H1 (cell line): Measurements from ENCODE around the gene C7orf25. TPM values are rescaled to one million over a fixed set of nuclear protein-coding genes. Genes with fewer than 3 reads are reported as not detected.

Source experiments
- CTCF ChIA-PET: fragments of 300-600 bp; sonication (Branson Sonifier 250); formaldehyde crosslinking; loops from one replicate; lab custom pipeline; 2021; ENCODE audit not compliant: partially characterized antibody; lab: Charles Lee
- POLR2A ChIA-PET: fragments of 300-600 bp; sonication (Branson Sonifier 250); formaldehyde crosslinking; loops from one replicate; lab custom pipeline; 2021; ENCODE audit warnings: inconsistent platforms; ENCODE audit not compliant: partially characterized antibody; lab: Charles Lee
- DNase-seq, 2 experiments: peaks; one replicate each; pipeline versions ENCODE4 v3.0.0 to v3.0.0-alpha.2; 2010 to 2022; ENCODE audit warnings: low spot score in 2 of 2, low read depth in 1 of 2, mixed read lengths in 1 of 2
- FAIRE-seq: peaks from 2 replicates; lab custom pipeline; 2011; peaks lifted over from hg19 to GRCh38; lab: Jason Lieb, UNC
- H2AFZ ChIP-seq: 2 replicates; pipeline ENCODE4 v1.8.1; 2012; ENCODE audit warnings: low read length, inconsistent platforms
- H2AK5ac ChIP-seq: 2 replicates; pipeline ENCODE4 v1.6.1; 2013; ENCODE audit warnings: low read depth, low read length
- H2BK120ac ChIP-seq: replicated peaks from 2 replicates; pipeline ENCODE3; 2013; ENCODE audit warnings: low read depth, low read length, inconsistent platforms
- H2BK12ac ChIP-seq: 2 replicates; pipeline ENCODE4 v1.6.1; 2013; ENCODE audit warnings: low read depth, low read length
- H2BK15ac ChIP-seq: 2 replicates; pipeline ENCODE4 v1.6.1; 2013; ENCODE audit warnings: low read length
- H2BK20ac ChIP-seq: 2 replicates; pipeline ENCODE4 v1.6.1; 2013; ENCODE audit warnings: low read length
- H2BK5ac ChIP-seq: 2 replicates; pipeline ENCODE4 v1.6.1; 2013; ENCODE audit warnings: low read depth, low read length
- H3K14ac ChIP-seq: 2 replicates; pipeline ENCODE4 v1.6.1; 2013; ENCODE audit warnings: inconsistent platforms; ENCODE audit not compliant: insufficient read length
- H3K18ac ChIP-seq: 2 replicates; pipeline ENCODE4 v1.6.1; 2013; ENCODE audit warnings: low read length; ENCODE audit errors: extremely low read depth
- H3K23ac ChIP-seq: 2 replicates; pipeline ENCODE4 v1.6.1; 2013; ENCODE audit warnings: inconsistent platforms; ENCODE audit not compliant: insufficient read length
- H3K23me2 ChIP-seq: 2 replicates; pipeline ENCODE4 v1.6.1; 2013; ENCODE audit warnings: low read depth, low read length
- H3K27ac ChIP-seq: 2 replicates; pipeline ENCODE4 v1.6.1; 2011; ENCODE audit warnings: low read depth, low read length, inconsistent platforms
- H3K27me3 ChIP-seq, 4 experiments: replicated peaks in 1 of 4; 1 replicate in 1 of 4; 2 replicates in 3 of 4; pipeline versions ENCODE4 v1.6.1 to v1.8.1; 2011 to 2013; ENCODE audit warnings: low read length in 3 of 4, mild to moderate bottlenecking in 3 of 4, inconsistent platforms in 2 of 4, mixed read lengths in 2 of 4, moderate library complexity in 1 of 4; ENCODE audit not compliant: control insufficient read depth in 3 of 4, insufficient read depth in 3 of 4; ENCODE audit errors: extremely low read depth in 1 of 4
- H3K36me3 ChIP-seq, 4 experiments: 2 replicates each; pipeline versions ENCODE4 v1.6.1 to v1.8.1; 2011 to 2013; ENCODE audit warnings: mild to moderate bottlenecking in 4 of 4, low read length in 3 of 4, moderate library complexity in 2 of 4, control low read depth in 1 of 4, inconsistent platforms in 1 of 4; ENCODE audit not compliant: insufficient read depth in 4 of 4, control insufficient read depth in 2 of 4
- H3K4ac ChIP-seq: replicated peaks from 2 replicates; pipeline ENCODE3; 2013; ENCODE audit warnings: low read length, low read depth, mixed read lengths, inconsistent platforms; ENCODE audit not compliant: insufficient read length
- H3K4me1 ChIP-seq, 4 experiments: replicated peaks in 1 of 4; 1 replicate in 1 of 4; 2 replicates in 3 of 4; pipeline versions ENCODE4 v1.6.1 to v1.8.1; 2011 to 2013; ENCODE audit warnings: low read length in 3 of 4, inconsistent platforms in 2 of 4, mixed read lengths in 1 of 4; ENCODE audit not compliant: insufficient read depth in 4 of 4, control insufficient read depth in 3 of 4
- H3K4me2 ChIP-seq, 2 experiments: 2 replicates each; pipeline versions ENCODE4 v1.6.1 to v1.8.1; 2011 to 2013; ENCODE audit warnings: low read depth in 2 of 2, low read length in 2 of 2, control low read depth in 1 of 2, inconsistent platforms in 1 of 2, mild to moderate bottlenecking in 1 of 2; ENCODE audit not compliant: insufficient read depth in 1 of 2
- H3K4me3 ChIP-seq, 4 experiments: fragments of 200-600, 300-600 bp in 1 of 4; sonication (generic), shearing (Covaris generic), sonication (Bioruptor Twin) in 1 of 4; 2 replicates each; pipeline versions ENCODE4 v1.5.1 to v1.8.1; 2011 to 2016; ENCODE audit warnings: low read length in 4 of 4, low read depth in 3 of 4, control low read depth in 2 of 4, inconsistent platforms in 2 of 4, mild to moderate bottlenecking in 2 of 4, mixed read lengths in 1 of 4, moderate library complexity in 1 of 4; ENCODE audit not compliant: insufficient read depth in 2 of 4; ENCODE audit errors: extremely low read depth in 1 of 4
- H3K56ac ChIP-seq: replicated peaks from 2 replicates; pipeline ENCODE3; 2013; ENCODE audit warnings: low read depth, mild to moderate bottlenecking, mixed read lengths, low read length, inconsistent platforms; ENCODE audit not compliant: insufficient read length
- H3K79me1 ChIP-seq: 2 replicates; pipeline ENCODE4 v1.6.1; 2013; ENCODE audit warnings: low read depth, low read length, control low read depth
- H3K79me2 ChIP-seq, 2 experiments: 2 replicates each; pipeline versions ENCODE4 v1.6.1 to v1.8.1; 2012 to 2013; ENCODE audit warnings: low read length in 2 of 2, mild to moderate bottlenecking in 2 of 2, inconsistent platforms in 1 of 2; ENCODE audit not compliant: insufficient read depth in 2 of 2, control insufficient read depth in 1 of 2
- H3K9ac ChIP-seq, 4 experiments: replicated peaks in 1 of 4; 1 replicate in 1 of 4; 2 replicates in 3 of 4; pipeline versions ENCODE4 v1.6.1 to v1.8.1; 2011 to 2013; ENCODE audit warnings: low read depth in 3 of 4, low read length in 3 of 4, control low read depth in 2 of 4, mild to moderate bottlenecking in 2 of 4, moderate library complexity in 2 of 4, inconsistent platforms in 1 of 4; ENCODE audit errors: extremely low read depth in 1 of 4
- H3K9me3 ChIP-seq, 2 experiments: 2 replicates each; pipeline versions ENCODE4 v1.6.1 to v1.8.1; 2012 to 2013; ENCODE audit warnings: mild to moderate bottlenecking in 2 of 2, moderate library complexity in 2 of 2, control low read depth in 1 of 2, inconsistent platforms in 1 of 2, low read depth in 1 of 2, low read length in 1 of 2, mixed read lengths in 1 of 2; ENCODE audit not compliant: insufficient read depth in 2 of 2
- H4K20me1 ChIP-seq, 2 experiments: replicated peaks in 1 of 2; 2 replicates each; pipeline versions ENCODE3 to v1.8.1; 2011 to 2013; ENCODE audit warnings: inconsistent platforms in 2 of 2, low read length in 2 of 2, mild to moderate bottlenecking in 1 of 2; ENCODE audit not compliant: insufficient read depth in 2 of 2, control insufficient read depth in 1 of 2
- H4K5ac ChIP-seq: 2 replicates; pipeline ENCODE4 v1.6.1; 2013; ENCODE audit warnings: low read length, low read depth, mixed read lengths, inconsistent platforms; ENCODE audit not compliant: insufficient read length
- H4K8ac ChIP-seq: 2 replicates; pipeline ENCODE4 v1.8.0; 2013; ENCODE audit warnings: mild to moderate bottlenecking, moderate library complexity, low read length, inconsistent platforms; ENCODE audit not compliant: insufficient read depth; ENCODE audit errors: extremely low read depth
- H4K91ac ChIP-seq: replicated peaks from 2 replicates; pipeline ENCODE3; 2013; ENCODE audit warnings: low read length, mixed read lengths, inconsistent platforms; ENCODE audit not compliant: insufficient read length
- ATF2 ChIP-seq: IDR thresholded peaks from 2 replicates; pipeline ENCODE4 v1.6.1; 2012; ENCODE audit warnings: low read length, inconsistent platforms
- EGR1 ChIP-seq: IDR thresholded peaks from 2 replicates; pipeline ENCODE4 v1.6.1; 2011; ENCODE audit warnings: low read depth, low read length, borderline replicate concordance
- EZH2 ChIP-seq: fragments of 200-600 bp; sonication (generic); IDR thresholded peaks from 2 replicates; pipeline ENCODE4 v1.7.1; 2012; ENCODE audit warnings: low read depth, mild to moderate bottlenecking, moderate library complexity, low read length, inconsistent platforms; ENCODE audit not compliant: severe bottlenecking
- GABPA ChIP-seq: IDR thresholded peaks from 2 replicates; pipeline ENCODE4 v1.6.1; 2011; ENCODE audit warnings: mild to moderate bottlenecking, low read length, moderate library complexity, borderline replicate concordance; ENCODE audit not compliant: insufficient read depth
- KDM1A ChIP-seq: fragments of 200-600, 300-600 bp; sonication (generic); IDR thresholded peaks from 2 replicates; pipeline ENCODE4 v1.7.1; 2016; ENCODE audit warnings: mild to moderate bottlenecking, low read length, borderline replicate concordance
- KDM4A ChIP-seq: IDR thresholded peaks from one replicate; pipeline ENCODE4 v1.7.1; 2012; ENCODE audit warnings: low read depth, mild to moderate bottlenecking, moderate library complexity, low read length, inconsistent platforms; ENCODE audit not compliant: severe bottlenecking
- KDM5A ChIP-seq: fragments of 200-600 bp; IDR thresholded peaks from 2 replicates; pipeline ENCODE4 v1.7.1; 2012; ENCODE audit warnings: mild to moderate bottlenecking, low read length, inconsistent platforms, mixed read lengths
- NRF1 ChIP-seq: IDR thresholded peaks from 2 replicates; pipeline ENCODE4 v1.6.1; 2011; ENCODE audit warnings: mild to moderate bottlenecking, low read depth, low read length, improper control_type of control experiment
- PHF8 ChIP-seq: fragments of 200-600 bp; sonication (generic); conservative IDR thresholded peaks from 2 replicates; pipeline ENCODE4 v1.7.1; 2012; ENCODE audit warnings: low read depth, mild to moderate bottlenecking, inconsistent platforms, low read length, moderate library complexity
- RFX5 ChIP-seq: IDR thresholded peaks from 2 replicates; pipeline ENCODE4 v1.6.1; 2011; ENCODE audit warnings: low read depth, low read length, improper control_type of control experiment, borderline replicate concordance
- SIX5 ChIP-seq: IDR thresholded peaks from 2 replicates; pipeline ENCODE4 v1.6.1; 2011; ENCODE audit warnings: mild to moderate bottlenecking, low read depth, low read length
- SP4 ChIP-seq: IDR thresholded peaks from 2 replicates; pipeline ENCODE4 v1.6.1; 2012; ENCODE audit warnings: low read length, inconsistent platforms
- TAF1 ChIP-seq: IDR thresholded peaks from 2 replicates; pipeline ENCODE4 v1.6.1; 2011; ENCODE audit warnings: mild to moderate bottlenecking, low read depth, low read length
- WGBS, 2 experiments: shearing (Covaris generic) in 1 of 2; methylation state at CpG; one replicate each; pipeline versions ENCODE4 v1.1.6 to v1.1.7; 2013 to 2015; ENCODE audit warnings: low lambda C conversion rate in 2 of 2, mixed read lengths in 2 of 2, inconsistent platforms in 1 of 2, low coverage in 1 of 2, missing lambda C conversion rate in 1 of 2; ENCODE audit not compliant: insufficient replicate concordance in 2 of 2, insufficient coverage in 1 of 2, insufficient read length in 1 of 2; ENCODE audit errors: extremely low coverage in 1 of 2, missing lambda C conversion rate in 1 of 2; 5-methylcytosine and 5-hydroxymethylcytosine counted together
- polyA plus RNA-seq, 7 experiments: library from polyadenylated mRNA; depleted of rRNA in 3 of 7; stranded (reverse) in 5 of 7; unstranded in 2 of 7; fragments of >200 nt in 5 of 7; fragments of 200-250 nt in 2 of 7; gene quantifications; 1 replicate in 5 of 7; 2 replicates in 1 of 7; 4 replicates in 1 of 7; pipeline versions ENCODE4 v1.2.1 to v1.2.3, GENCODE V29; 2011 to 2013; ENCODE audit warnings: missing spikeins in 2 of 7, mixed read lengths in 2 of 7
- total RNA-seq: library from RNA; stranded (reverse); fragmentation: NEBNext Ultra II Directional; extraction: Animal tissue kit (Norgen Biotek cat#: 25700); gene quantifications from 2 replicates; pipeline ENCODE4 v1.2.1, GENCODE V29; 2021

C7orf25 gene
- total and polyA plus RNA-seq, 2 of the 8 experiments (the other 6 are each of a cell fraction or from before 2014, with no cell fraction given), result 0.70 to 4.5 TPM

- Histone ChIP-seq H4K20me1 (no peaks in the 10 kb centered on the region), H3K9ac (no peak overlapping the region), H3K56ac (no peak overlapping the region), H4K8ac (no peak overlapping the region), H4K91ac (no peak overlapping the region), H3K4me1 (peaks cover 0 to 6% (median 3%) of the 10 kb centered on the region in 4 experiments; a peak in 5 of 7 replicates), H2BK120ac (no peak overlapping the region), H3K27ac (no peak overlapping the region), H3K27me3 (no peaks in the 10 kb centered on the region), H2AK5ac (no peak overlapping the region), H3K23ac (no peak overlapping the region), H3K23me2 (no peaks in the 10 kb centered on the region; the same call in 1 of the 2 replicates), H2BK20ac (no peak overlapping the region), H2BK5ac (no peak overlapping the region), H2BK12ac (no peak overlapping the region), H3K79me1 (peaks cover 4% of the 10 kb centered on the region; the same call in 1 of the 2 replicates), H3K36me3 (no peaks in the 10 kb centered on the region; a peak in 1 of 8 replicates), H3K79me2 (peaks cover 0 to 9% of the 10 kb centered on the region in 2 experiments; a peak in 2 of 4 replicates), H2AFZ (no peak overlapping the region), H4K5ac (no peak overlapping the region), H3K18ac (no peak overlapping the region), H3K14ac (no peak overlapping the region), H2BK15ac (no peak overlapping the region), H3K9me3 (no peaks in the 10 kb centered on the region), H3K4ac (no peak overlapping the region), H3K4me2 (no peak overlapping the region), H3K4me3 (no peak overlapping the region)
- no peak for DNase-seq
- FAIRE-seq, result no peak
- 100% methylated on average over 1 of the region's 1 CpG; no CpG with 5 or more reads in 1 of the 2 experiments for WGBS, 2 experiments
- ChIA-PET CTCF (interaction anchor here (0.6 kb wide), 1 partner anchor 24 kb away, joined by 3 read pairs; no protein-coding TSS in a partner anchor), POLR2A (interaction anchor here (0.9 to 1.8 kb wide), 2 partner anchors 18 to 23 kb away, joined by 3 to 5 read pairs; no protein-coding TSS in a partner anchor)
- no peak for TF ChIP-seq ATF2
- no peak for TF ChIP-seq SP4
- no peak for TF ChIP-seq KDM1A
- TF ChIP-seq EGR1, result no peak
- TF ChIP-seq NRF1, result no peak
- no peak for TF ChIP-seq EZH2
- TF ChIP-seq GABPA, result no peak
- TF ChIP-seq TAF1, result no peak
- no peak for TF ChIP-seq PHF8
- TF ChIP-seq KDM4A, result no peak
- no peak for TF ChIP-seq SIX5
- no peak for TF ChIP-seq KDM5A
- TF ChIP-seq RFX5, result no peak
These were observed 5.7 kb downstream of the C7orf25 start for GRCh38 chr7:42906181-42906580.
